Neural crest cell (in vitro differentiated cells): Measurements from ENCODE around the gene ALOX15B. TPM values are rescaled to one million over a fixed set of nuclear protein-coding genes. Genes with fewer than 3 reads are reported as not detected.

Experiments
- DNase-seq: peaks from one replicate; pipeline ENCODE4 v3.0.0; 2021; ENCODE audit warnings: low read depth, mixed read lengths, low spot score
- H3K27ac Mint-ChIP-seq: one replicate; pipeline ENCODE4 v1.8.0; 2021; ENCODE audit warnings: mild to moderate bottlenecking, mixed read lengths; ENCODE audit not compliant: unreplicated experiment
- H3K27me3 Mint-ChIP-seq: 2 replicates; pipeline ENCODE4 v1.8.0; 2021; ENCODE audit warnings: low read depth, mild to moderate bottlenecking, mixed read lengths
- H3K36me3 Mint-ChIP-seq: 2 replicates; pipeline ENCODE4 v1.8.0; 2021; ENCODE audit warnings: low read depth, mild to moderate bottlenecking, mixed read lengths
- H3K4me1 Mint-ChIP-seq: 2 replicates; pipeline ENCODE4 v1.8.0; 2021; ENCODE audit warnings: mixed read lengths
- H3K4me3 Mint-ChIP-seq: one replicate; pipeline ENCODE4 v1.8.0; 2021; ENCODE audit warnings: mild to moderate bottlenecking, mixed read lengths
- H3K9me3 Mint-ChIP-seq: 2 replicates; pipeline ENCODE4 v1.8.0; 2021; ENCODE audit warnings: mixed read lengths
- total RNA-seq: library from RNA; stranded (reverse); gene quantifications from 2 replicates; pipeline ENCODE4 v1.2.1, GENCODE V29; 2021
- TF ChIP-seq, protein P1 (sequence below): fragments of 200-600 bp; sonication (generic); conservative IDR thresholded peaks from 2 replicates; pipeline ENCODE4 v1.5.0; 2021; ENCODE audit warnings: antibody characterized with exemption, mild to moderate bottlenecking

ALOX15B gene
- total RNA-seq, 1 donor from 2014 or later, result not detected

- TF ChIP-seq, protein P1, sequence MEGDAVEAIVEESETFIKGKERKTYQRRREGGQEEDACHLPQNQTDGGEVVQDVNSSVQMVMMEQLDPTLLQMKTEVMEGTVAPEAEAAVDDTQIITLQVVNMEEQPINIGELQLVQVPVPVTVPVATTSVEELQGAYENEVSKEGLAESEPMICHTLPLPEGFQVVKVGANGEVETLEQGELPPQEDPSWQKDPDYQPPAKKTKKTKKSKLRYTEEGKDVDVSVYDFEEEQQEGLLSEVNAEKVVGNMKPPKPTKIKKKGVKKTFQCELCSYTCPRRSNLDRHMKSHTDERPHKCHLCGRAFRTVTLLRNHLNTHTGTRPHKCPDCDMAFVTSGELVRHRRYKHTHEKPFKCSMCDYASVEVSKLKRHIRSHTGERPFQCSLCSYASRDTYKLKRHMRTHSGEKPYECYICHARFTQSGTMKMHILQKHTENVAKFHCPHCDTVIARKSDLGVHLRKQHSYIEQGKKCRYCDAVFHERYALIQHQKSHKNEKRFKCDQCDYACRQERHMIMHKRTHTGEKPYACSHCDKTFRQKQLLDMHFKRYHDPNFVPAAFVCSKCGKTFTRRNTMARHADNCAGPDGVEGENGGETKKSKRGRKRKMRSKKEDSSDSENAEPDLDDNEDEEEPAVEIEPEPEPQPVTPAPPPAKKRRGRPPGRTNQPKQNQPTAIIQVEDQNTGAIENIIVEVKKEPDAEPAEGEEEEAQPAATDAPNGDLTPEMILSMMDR, result no peak
- Mint-ChIP-seq H3K9me3 (no peaks in the 10 kb centered on the region), H3K27me3 (peaks cover 13% of the 10 kb centered on the region), H3K27ac (no peak overlapping the region), H3K4me3 (no peak overlapping the region), H3K36me3 (no peaks in the 10 kb centered on the region), H3K4me1 (no peaks in the 10 kb centered on the region)
- no peak for DNase-seq
Observed at GRCh38 chr17:8007836-8008235, 31.0 kb upstream of the ALOX15B start.

GRCh38 chr17:8012045-8012580, 26.7 kb upstream of the ALOX15B start:
- TF ChIP-seq, protein P1, result no peak
- Mint-ChIP-seq H3K4me3 (no peak overlapping the region), H3K4me1 (peaks cover 15% of the 10 kb centered on the region), H3K27ac (no peak overlapping the region), H3K27me3 (peaks cover 25% of the 10 kb centered on the region), H3K36me3 (no peaks in the 10 kb centered on the region), H3K9me3 (no peaks in the 10 kb centered on the region)
- no peak for DNase-seq

DNA sequence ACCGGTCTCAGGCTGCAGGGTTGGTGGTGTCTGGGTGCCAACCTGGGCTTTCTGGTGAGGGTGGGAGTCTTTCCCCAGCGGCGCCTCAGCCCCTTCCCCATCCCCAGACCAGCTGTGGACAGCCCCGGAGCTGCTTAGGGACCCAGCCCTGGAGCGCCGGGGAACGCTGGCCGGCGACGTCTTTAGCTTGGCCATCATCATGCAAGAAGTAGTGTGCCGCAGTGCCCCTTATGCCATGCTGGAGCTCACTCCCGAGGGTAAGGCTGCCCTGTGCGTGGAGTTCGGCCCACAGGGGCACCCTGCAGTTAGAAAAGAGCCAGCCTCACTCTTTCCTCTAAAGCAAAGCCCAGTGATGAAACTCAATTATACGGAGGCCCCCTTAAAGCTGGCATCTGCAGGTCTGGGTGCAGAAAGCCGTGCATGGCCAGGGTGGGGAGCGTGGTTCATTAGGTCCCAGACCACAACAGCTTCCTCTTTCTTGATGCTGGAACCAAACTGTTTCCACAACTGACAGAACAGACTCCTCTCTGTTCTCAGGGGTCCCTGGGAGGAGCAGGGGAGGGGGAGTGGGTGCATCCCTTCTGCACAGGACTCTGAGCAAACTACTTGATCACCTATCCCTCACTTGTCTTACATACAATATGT, 25.7 kb upstream of the ALOX15B start:
- H3K36me3 Mint-ChIP-seq, result no peaks in the 10 kb centered on the region

DNA sequence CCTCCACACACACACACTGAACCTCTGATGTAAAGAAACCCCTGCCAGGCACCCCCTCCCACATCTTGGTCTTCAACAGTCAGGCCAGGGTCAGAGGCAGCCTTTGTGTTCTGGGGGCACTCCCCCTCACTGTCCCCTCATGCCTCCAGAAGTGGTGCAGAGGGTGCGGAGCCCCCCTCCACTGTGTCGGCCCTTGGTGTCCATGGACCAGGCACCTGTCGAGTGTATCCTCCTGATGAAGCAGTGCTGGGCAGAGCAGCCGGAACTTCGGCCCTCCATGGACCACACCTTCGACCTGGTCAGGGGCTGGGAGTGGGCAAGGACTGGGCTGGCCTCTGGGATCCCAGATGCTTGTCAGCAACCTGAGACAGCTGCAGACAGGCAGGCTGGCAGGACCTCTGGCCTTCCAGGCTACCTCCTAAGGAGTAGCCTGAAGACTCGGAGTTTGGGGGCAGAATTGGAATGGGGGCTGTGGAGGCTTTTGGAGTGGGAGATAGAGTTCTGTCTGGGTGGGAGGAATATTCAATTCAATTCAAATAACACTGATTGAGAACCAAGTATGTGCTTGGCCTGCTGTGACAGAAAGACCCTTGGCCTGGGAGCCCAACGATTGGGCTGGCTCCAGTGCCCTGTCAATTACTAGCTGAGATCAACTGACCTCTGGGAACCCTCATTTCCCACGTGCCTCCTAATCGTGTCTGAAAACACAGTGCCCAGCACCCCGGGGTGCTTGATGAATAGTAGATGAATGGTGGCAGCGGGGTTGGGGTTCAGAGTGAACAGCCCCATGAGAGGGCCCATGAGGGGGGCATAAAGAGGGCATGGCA, 24.9 kb upstream of the ALOX15B start:
- TF ChIP-seq, protein P1, result no peak
- no peaks in the 10 kb centered on the region for H3K9me3 Mint-ChIP-seq
- no peaks in the 10 kb centered on the region for H3K36me3 Mint-ChIP-seq
- H3K4me3 Mint-ChIP-seq, result no peak overlapping the region
- H3K27me3 Mint-ChIP-seq, result peaks cover 32% of the 10 kb centered on the region
- H3K4me1 Mint-ChIP-seq, result peaks cover 15% of the 10 kb centered on the region
- no peak overlapping the region for H3K27ac Mint-ChIP-seq
- DNase-seq, result no peak

More for the DNA sequence above, 25.7 kb upstream of the ALOX15B start:
- H3K27me3 Mint-ChIP-seq, result peaks cover 27% of the 10 kb centered on the region
- TF ChIP-seq, protein P1, result no peak
- H3K4me1 Mint-ChIP-seq, result peaks cover 15% of the 10 kb centered on the region
- H3K4me3 Mint-ChIP-seq, result no peak overlapping the region
- no peak for DNase-seq
- H3K27ac Mint-ChIP-seq, result no peak overlapping the region
- no peaks in the 10 kb centered on the region for H3K9me3 Mint-ChIP-seq

DNA sequence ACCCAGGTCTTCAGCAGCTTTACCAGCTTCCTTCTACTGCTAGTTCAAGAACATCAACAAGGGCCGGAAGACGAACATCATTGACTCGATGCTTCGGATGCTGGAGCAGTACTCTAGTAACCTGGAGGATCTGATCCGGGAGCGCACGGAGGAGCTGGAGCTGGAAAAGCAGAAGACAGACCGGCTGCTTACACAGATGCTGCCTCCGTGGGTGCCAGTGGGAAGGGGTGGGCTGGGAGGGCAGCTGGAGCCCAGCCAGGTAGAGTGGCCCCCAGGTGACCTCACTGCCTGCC, 24.4 kb upstream of the ALOX15B start:
- TF ChIP-seq, protein P1, result no peak
- Mint-ChIP-seq H3K27ac (no peak overlapping the region), H3K4me3 (no peak overlapping the region), H3K27me3 (peaks cover 33% of the 10 kb centered on the region), H3K4me1 (peaks cover 15% of the 10 kb centered on the region), H3K36me3 (no peaks in the 10 kb centered on the region), H3K9me3 (no peaks in the 10 kb centered on the region)
- no peak for DNase-seq
